GM19455 (cell line): Measurements from ENCODE around the gene PMM2.
"Not testable (repeated sequence)": the region's sequence is repeated elsewhere in the genome, so short reads cannot be mapped to it uniquely, and the experiment has no call there.

Source experiments
- ATAC-seq: cut with Tn5 transposase; IDR thresholded peaks from one replicate; pipeline ENCODE4 v1.9.1; 2021; ENCODE audit not compliant: unreplicated experiment

PMM2 gene

DNA sequence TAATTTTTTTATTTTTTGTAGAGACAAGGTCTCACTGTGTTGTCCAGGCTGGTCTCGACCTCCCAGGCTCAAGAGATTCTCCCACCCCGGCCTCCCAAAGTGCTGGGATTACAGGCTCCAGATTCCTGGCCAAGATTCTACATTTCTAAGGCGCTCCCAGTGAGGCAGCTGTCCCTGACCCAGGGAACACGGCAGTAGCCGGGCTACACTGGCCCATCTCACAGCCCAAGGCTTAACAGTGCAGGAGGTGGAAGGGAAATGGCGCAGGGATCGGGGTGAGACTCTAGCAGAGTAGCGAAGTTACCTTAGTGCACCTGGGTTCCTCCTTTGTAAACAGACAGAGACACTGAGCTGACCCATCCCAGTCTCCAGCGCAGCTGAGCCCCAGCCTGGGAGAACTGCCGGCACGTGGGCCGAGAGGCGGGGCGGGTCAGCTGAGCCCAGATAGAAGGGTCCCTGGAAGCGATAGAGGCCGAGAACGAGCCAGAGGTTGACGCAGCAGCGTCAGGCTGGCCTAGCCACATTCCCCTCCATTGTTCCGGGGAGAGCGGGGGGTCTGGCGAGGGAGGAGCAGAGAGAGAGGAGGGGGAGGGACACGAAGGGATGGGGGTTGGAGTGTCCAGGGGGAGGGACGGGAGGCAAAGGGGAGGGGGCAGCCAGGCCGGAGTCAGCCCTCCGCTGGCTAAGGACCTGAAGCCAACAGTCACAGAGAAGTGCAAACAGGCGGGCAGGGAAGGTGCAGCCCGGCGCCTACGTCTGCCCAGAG is 68.7 kb downstream of the PMM2 start:
- no peak for ATAC-seq

DNA sequence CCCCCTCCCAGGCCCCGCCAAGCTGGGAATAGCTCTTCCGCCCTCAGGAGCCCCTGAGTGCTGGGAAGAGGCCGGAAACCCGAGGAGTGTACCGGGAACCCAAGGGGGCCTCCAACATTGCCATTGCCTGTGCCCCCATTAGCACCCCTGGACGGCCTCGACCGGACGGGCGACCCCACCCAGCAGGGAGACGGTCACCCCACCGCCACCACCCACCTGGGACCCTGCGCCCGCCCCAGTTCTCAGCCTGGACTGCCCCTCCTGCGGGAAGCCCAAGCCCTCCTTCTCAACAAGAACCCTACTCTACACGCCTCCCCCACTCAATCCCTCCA is 69.2 kb downstream of the PMM2 start:
- ATAC-seq = no peak

DNA sequence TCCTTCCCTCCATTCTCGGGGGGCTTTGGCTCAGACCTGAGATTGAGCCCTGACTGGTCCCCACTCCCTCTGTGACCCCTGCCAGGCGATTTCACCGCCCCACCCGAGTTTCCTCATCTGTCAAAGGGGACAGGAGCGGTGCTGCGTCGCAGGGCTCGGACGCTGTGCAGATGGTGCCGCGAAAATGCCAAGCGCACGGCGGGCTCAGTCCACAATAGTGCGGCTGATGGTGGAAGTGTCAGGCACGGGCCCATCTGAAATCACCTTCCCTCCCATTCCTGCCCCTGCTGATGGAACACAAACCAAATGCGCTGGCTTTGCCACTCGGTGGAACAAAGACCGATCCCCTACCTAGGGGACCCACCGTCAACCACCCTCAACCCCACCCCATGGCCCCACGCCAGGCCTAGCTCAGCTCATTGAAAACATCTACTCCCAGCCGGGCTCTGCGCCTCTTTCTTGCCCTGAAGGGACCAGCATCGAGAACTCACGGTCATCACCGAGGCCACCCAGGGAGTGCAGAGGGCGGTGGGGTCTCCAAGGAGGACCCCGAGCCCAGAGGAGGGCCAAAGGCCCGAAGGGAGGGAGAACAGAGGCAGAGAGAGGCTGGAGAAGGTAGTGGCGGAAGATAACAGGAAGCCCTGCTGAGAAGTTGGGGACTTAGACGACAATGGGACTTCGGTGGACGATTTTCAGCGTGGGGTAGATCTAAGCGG is 69.7 kb downstream of the PMM2 start:
- no peak for ATAC-seq

DNA sequence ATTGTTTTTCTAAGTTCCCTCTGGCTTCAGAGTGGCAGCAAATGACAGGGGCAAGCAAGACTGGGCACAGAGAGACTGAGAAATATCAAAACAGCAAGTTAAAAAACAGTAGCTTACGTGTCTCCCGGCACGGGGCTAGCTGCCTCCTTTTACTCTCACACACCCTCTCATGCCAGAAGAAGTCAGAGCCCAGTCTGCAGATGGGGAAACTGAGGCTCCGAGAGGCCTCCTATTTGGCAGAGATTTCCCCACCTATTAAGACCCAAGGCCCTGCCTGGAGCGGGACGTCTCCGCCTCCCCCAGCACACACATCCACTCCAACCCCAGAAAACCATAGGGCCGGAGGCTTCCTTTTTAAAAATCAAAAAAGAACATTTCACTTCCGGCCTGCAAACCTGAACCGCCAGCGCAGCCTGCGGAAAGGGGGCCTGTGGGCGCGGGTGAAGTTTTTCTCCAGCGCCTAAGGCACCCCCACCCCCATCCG is 70.3 kb downstream of the PMM2 start:
- no peak for ATAC-seq

DNA sequence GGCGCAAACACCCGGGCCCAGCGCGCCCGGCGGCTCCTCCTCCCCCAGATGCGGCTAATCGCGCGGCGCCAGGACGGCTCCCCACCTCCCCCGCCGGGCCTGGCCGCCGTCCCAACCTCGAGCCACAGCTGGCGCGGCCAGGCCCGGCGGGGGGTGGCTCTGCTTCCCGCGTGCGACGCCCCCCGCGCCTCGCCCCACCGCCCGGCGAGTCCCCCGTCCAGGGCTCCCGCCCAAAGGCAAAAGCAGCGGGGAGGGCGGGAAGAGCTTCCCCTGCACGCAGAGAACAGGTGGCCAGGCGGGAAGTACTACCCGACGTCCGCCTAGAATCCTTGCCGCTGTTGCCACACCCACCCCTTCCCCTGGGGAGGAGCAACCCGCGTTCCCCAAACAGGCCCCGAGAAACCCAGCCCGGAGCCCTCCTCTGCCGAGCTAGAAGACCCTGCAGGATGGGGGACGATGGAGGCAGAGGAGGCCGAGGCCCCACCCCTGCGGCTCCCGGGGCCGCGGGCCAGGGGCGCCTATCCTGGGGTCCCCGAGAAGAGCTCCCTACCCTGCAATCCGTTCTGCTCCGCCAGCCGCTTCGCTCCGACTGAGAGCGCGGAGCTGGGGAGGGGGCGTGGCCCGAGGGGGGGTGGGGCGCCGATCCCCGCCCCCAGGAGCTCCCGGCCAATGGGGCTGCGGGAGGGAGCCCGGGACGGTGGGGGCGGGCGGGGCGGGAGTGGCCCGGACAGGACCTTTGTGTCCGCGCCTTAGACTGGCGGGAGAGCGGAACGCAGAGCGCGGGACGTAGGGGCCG is 71.0 kb downstream of the PMM2 start, which contains the start of gene CARHSP1:
CARHSP1 (minus strand) TSS at position 591 of the 796 bp plus-strand sequence. CDS start 9,678 bp downstream, outside the sequence.
- peak; percentile 74 for ATAC-seq

- no peak for ATAC-seq
These were observed 71.8 kb downstream of the PMM2 start for GRCh38 chr16:8869212-8869987.

GRCh38 chr16:8869988-8870241 is 72.3 kb downstream of the PMM2 start:
- not testable (repeated sequence) for ATAC-seq

DNA sequence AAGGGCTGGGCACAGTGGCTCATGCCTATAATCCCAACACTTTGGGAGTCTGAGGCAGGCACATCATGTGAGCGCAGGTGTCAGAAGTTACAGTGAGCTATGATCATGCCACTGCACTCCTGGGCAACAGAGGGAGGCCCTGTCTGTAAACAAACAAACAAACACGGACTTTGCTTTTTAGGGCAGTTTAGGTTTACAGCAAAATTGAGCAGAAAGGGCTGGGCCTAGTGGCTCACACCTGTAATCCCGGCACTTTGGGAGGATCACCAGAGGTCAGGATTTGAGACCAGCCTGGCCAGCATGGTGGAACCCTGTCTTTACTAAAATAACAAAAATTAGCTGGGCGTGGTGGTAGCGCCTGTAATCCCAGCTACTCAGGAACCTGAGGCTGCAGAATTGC is 74.4 kb downstream of the PMM2 start:
- no peak for ATAC-seq

DNA sequence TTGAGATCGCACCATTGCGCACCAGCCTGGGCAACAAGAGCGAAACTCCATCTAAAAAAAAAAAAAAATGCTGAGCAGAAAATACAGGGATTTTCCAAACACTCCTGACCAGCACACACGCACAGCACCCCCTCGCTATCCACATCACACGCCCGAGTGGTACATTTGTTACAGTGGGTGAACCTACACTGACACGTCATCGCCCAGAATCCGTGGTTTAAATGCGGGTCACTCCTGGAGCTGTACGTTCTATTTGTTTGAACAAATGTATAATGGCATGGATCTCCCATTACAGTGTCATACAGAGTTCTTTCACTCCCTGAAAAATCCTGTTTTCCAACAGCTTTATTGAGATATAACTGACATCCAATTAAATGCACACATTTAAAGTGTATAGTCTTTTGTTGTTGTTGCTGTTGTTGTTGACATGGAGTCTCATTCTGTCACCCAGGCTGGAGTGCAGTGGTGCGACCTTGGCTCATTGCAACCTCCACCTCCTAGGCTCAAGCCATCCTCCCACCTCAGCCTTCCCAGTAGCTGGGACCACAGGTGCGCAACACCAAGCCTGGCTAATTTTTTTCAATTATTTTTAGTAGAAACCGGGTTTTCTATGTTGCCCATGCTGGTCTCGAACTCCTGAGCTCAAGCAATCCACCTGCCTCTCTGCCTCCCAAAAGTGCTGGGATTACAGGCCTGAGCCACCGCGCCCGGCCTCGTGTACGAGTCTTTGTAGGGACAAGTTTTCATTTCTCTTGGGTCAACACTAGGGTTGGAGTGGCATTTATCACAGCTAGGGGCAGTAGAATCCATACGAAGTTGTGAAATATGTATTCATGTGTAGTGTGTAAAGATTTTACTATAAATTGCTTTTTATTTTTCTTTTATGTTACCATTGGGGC is 75.6 kb downstream of the PMM2 start:
- no peak for ATAC-seq

GRCh38 chr16:8873866-8874195 is 76.2 kb downstream of the PMM2 start:
- ATAC-seq = not testable (repeated sequence)

DNA sequence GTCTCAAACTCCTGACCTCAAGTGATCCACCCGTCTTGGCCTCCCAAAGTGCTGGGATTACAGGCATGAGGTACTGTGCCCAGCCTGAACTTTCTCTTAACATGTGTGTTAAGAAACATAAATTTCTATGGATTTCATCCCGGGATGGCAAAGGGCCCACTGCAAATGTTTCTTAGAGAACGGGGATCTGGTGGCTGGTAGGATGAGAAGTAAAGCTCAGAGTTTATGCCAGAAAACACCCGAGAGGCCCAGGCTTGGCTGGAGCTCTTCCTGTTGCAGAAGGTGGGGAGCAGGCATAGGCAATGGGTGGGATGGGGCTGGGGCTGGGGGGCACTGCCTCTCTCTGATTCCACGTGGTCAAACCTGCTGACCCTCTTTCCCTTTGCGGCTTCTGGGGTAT is 76.7 kb downstream of the PMM2 start:
- ATAC-seq = no peak

DNA sequence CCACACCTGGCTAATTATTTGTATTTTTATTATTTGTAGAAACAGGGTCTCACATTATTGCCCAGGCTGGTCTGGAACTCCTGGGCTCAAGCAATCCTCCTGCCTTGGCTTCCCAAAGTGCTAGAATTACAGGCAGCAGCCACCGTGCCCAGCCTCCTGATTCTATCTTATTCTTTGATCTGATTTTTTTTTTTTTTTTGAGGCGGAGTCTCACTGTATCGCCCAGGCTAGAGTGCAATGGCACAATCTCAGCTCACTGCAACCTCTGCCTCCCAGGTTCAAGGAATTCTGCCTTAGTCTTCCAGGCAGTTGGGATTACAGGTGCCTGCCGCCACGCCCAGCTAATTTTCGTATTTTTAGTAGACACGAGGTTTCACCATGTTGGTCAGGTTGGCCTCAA is 77.7 kb downstream of the PMM2 start:
- ATAC-seq = not testable (repeated sequence)

DNA sequence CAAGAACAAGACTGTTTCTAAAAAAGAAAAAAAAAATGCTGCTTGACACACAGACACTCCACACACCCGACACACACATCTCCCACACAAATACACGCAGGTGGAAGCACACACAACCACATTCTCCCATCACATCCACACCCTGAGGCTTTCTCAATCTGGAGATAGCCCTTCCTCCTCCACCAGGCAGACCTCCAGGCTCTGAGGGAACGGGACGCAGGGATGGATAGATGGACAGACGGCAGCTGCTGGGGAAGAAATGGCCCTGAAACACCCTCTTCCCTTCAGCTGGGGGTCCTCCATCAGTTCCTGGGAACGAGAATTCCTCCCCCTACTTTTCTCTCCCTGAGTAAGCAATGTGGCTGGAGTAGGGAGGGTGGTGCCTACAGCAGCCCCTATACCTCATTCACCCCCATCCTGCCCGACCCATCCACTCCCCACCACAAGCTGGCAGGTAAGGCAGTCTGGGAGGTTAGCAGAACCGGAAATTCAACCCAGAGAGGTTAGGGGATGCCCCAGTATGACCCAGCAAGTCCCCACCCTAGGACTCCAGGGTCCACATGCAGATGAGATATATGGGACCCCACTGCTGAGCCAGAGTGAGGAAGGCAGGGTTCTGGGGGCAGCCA is 80.4 kb downstream of the PMM2 start:
- no peak for ATAC-seq

DNA sequence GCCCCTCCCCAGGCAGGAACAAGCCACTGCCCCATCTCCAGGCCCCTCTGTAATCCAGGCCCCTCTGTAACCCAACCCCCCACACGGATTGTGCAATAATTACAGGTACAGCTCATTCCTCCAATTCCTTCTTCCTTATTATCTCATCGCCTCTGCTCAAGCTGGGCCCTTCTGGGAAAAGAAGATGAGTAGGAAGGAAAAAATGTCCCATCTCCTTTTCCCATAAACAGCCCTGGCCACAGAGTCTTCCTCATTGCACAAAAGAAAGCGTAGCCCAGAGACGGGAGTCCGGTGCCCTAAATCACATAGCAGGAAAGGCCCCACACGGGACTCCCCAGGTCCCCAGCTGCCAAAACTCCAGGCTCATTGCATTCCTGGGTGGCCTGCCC is 80.9 kb downstream of the PMM2 start:
- no peak for ATAC-seq

- ATAC-seq = no peak
These were observed 83.3 kb downstream of the PMM2 start for GRCh38 chr16:8880839-8881510.

DNA sequence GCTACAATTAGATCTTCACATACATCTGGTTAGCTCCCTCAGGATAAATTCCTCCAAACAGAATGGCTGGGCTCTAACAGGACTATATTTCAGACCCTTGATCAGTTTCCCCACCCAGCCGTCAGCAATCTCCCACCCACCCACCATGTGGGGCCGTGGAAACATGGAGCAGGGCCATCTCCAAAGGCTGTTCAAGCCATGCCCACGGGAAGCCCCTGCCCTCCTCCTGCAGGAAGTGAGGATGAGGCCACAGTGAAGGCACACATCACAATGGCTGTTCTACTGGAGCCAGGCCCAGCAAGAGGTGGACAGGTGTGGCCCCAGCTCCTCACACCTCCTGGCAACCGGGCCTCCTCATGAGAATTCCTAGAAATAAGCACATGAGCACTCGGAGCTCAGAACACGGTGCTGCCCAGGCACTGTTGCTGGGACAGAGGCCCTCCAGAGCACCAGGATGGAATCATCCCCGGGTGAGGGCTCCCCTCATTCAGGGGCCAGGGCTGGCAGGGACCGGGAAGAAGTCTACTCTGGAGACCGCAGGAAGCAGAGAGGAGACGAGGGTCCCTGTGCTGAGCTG is 84.5 kb downstream of the PMM2 start, which contains the start of gene LITAFD:
LITAFD (plus strand) TSS at position 311 of the 577 bp plus-strand sequence. CDS start 2,005 bp downstream, outside the sequence.
- no peak for ATAC-seq

- no peak for ATAC-seq
These were observed 85.2 kb downstream of the PMM2 start for GRCh38 chr16:8882725-8883377.
